IMR-90 (cell line): ENCODE measurements around the gene DCAF10.

Source experiments
- BHLHE40 ChIP-seq: fragments of 150-350 bp; IDR thresholded peaks from 2 replicates; pipeline ENCODE4 v1.6.1; 2016; ENCODE audit warnings: mild to moderate bottlenecking, low read depth, low read length
- FOS ChIP-seq: fragments of 150-350 bp; IDR thresholded peaks from 2 replicates; pipeline ENCODE4 v1.6.1; 2016; ENCODE audit warnings: low read depth, low read length
- MAFK ChIP-seq: IDR thresholded peaks from 2 replicates; pipeline ENCODE4 v1.6.1; 2012; ENCODE audit warnings: low read depth, low read length, improper control_type of control experiment
- POLR2A ChIP-seq: IDR thresholded peaks from 2 replicates; pipeline ENCODE4 v1.6.1; 2012; ENCODE audit warnings: mild to moderate bottlenecking, low read depth, low read length
- RCOR1 ChIP-seq: IDR thresholded peaks from 2 replicates; pipeline ENCODE4 v1.6.1; 2012; ENCODE audit warnings: mild to moderate bottlenecking, low read length, improper control_type of control experiment; ENCODE audit not compliant: insufficient replicate concordance
- TF ChIP-seq, protein P1 (sequence below): conservative IDR thresholded peaks from 2 replicates; pipeline ENCODE4 v1.5.1; 2012; ENCODE audit warnings: mild to moderate bottlenecking, low read depth, low read length, improper control_type of control experiment

DNA sequence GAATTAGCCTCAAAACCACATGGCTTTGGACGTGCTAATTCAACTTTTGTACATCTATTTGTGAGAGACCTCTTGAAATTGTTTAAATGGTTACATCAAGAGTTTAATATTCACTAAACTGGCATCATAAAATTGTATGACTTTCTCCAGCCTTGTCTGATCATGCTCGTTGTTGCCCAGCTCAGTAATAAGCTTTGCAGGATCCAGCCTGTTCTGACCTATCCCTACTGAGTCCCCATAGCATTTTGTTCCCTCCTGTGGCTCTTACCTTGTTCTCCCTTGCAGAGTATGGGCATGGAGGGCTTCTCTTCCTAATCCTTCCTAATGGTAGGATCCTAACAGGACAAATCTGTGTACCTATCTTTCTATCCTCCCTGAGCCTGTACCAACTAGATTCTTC is 22.1 kb upstream of the DCAF10 start:
- TF ChIP-seq BHLHE40 = no peak
- no peak for TF ChIP-seq FOS
- TF ChIP-seq, protein P1, sequence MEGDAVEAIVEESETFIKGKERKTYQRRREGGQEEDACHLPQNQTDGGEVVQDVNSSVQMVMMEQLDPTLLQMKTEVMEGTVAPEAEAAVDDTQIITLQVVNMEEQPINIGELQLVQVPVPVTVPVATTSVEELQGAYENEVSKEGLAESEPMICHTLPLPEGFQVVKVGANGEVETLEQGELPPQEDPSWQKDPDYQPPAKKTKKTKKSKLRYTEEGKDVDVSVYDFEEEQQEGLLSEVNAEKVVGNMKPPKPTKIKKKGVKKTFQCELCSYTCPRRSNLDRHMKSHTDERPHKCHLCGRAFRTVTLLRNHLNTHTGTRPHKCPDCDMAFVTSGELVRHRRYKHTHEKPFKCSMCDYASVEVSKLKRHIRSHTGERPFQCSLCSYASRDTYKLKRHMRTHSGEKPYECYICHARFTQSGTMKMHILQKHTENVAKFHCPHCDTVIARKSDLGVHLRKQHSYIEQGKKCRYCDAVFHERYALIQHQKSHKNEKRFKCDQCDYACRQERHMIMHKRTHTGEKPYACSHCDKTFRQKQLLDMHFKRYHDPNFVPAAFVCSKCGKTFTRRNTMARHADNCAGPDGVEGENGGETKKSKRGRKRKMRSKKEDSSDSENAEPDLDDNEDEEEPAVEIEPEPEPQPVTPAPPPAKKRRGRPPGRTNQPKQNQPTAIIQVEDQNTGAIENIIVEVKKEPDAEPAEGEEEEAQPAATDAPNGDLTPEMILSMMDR = no peak
- TF ChIP-seq MAFK = no peak
- TF ChIP-seq POLR2A = no peak
- no peak for TF ChIP-seq RCOR1
